ENCODE data around the gene DNM2.

GRCh38 chr19:10742476-10742875 is 24.6 kb downstream of the DNM2 start:
- TF ChIP-seq POLR2AphosphoS5 (IDR thresholded peaks at IDR 0.05; ENCODE audit: borderline replicate concordance, low read depth, low read length) = no peak
- TF ChIP-seq EZH2 (IDR thresholded peaks at IDR 0.05) = no peak
- TF ChIP-seq FOXP2 (optimal IDR thresholded peaks at IDR 0.05; ENCODE audit: control extremely low read depth, extremely low read length, insufficient read depth) = no peak
